Tibial nerve (tissue), 4 donors: ENCODE data around the gene ANKRD11. TPM values are rescaled to one million over a fixed set of nuclear protein-coding genes. Genes with fewer than 3 reads are reported as not detected.
"Not testable (repeated sequence)": the region's sequence is repeated elsewhere in the genome, so short reads cannot be mapped to it uniquely, and the experiment has no call there.

ENCODE experiments used
- DNase-seq, 2 donors: peaks; one replicate each; pipeline ENCODE4 v3.0.0-alpha.2; 2019; ENCODE audit warnings: low spot score in 2 of 2
- H3K27ac ChIP-seq, 4 donors: fragments of 200-600 bp; sonication (generic) in 3 of 4; one replicate each; pipeline ENCODE4 v1.5.1; 2017 to 2019; ENCODE audit warnings: mild to moderate bottlenecking in 1 of 4
- H3K27me3 ChIP-seq, 2 donors: fragments of 200-600 bp; sonication (generic) in 1 of 2; one replicate each; pipeline versions ENCODE4 v1.5.1 to v1.6.0; 2017 to 2019
- H3K36me3 ChIP-seq, 3 donors: fragments of 200-600 bp; sonication (generic); one replicate each; pipeline ENCODE4 v1.5.1; 2018 to 2019
- H3K4me1 ChIP-seq, 4 donors: fragments of 200-600 bp; sonication (generic) in 3 of 4; one replicate each; pipeline ENCODE4 v1.5.1; 2017 to 2019
- H3K4me3 ChIP-seq, 4 donors: fragments of 200-600 bp; sonication (generic) in 3 of 4; one replicate each; pipeline ENCODE4 v1.5.1; 2017 to 2019; ENCODE audit warnings: mild to moderate bottlenecking in 1 of 4, moderate library complexity in 1 of 4
- H3K9me3 ChIP-seq, 4 donors: fragments of 200-600 bp; sonication (generic) in 3 of 4; one replicate each; pipeline ENCODE4 v1.5.1; 2017 to 2019
- EP300 ChIP-seq, 2 donors: sonication (generic); formaldehyde crosslinking; IDR thresholded peaks; one replicate each; pipeline ENCODE4 v1.6.1; 2017; ENCODE audit warnings: antibody characterized with exemption in 2 of 2, mild to moderate bottlenecking in 1 of 2
- POLR2A ChIP-seq, 2 donors: fragments of 450-650 bp; IDR thresholded peaks; one replicate each; pipeline ENCODE4 v1.6.1; 2017; ENCODE audit warnings: antibody characterized with exemption in 2 of 2, mild to moderate bottlenecking in 2 of 2, moderate library complexity in 2 of 2
- WGBS, 2 donors: methylation state at CpG; one replicate each; pipeline ENCODE4 v1.1.5; 2018; 5-methylcytosine and 5-hydroxymethylcytosine counted together
- total RNA-seq, 4 donors: library from RNA; depleted of rRNA; stranded (reverse); fragments of >200 nt; gene quantifications; one replicate each; pipeline ENCODE4 v1.1.0, GENCODE V29; 2016
- TF ChIP-seq, protein P1 (sequence below), 5 experiments: fragments of 200-600 bp in 3 of 5; fragments of 450-650 bp in 2 of 5; sonication (generic) in 3 of 5; IDR thresholded peaks; one replicate each; pipeline ENCODE4 v1.5.1; 2016 to 2019; ENCODE audit warnings: antibody characterized with exemption in 5 of 5, mild to moderate bottlenecking in 3 of 5, moderate library complexity in 2 of 5

Gene ANKRD11
- total RNA-seq, 4 donors from 2014 or later = 104 to 177 (median 112) TPM

DNA sequence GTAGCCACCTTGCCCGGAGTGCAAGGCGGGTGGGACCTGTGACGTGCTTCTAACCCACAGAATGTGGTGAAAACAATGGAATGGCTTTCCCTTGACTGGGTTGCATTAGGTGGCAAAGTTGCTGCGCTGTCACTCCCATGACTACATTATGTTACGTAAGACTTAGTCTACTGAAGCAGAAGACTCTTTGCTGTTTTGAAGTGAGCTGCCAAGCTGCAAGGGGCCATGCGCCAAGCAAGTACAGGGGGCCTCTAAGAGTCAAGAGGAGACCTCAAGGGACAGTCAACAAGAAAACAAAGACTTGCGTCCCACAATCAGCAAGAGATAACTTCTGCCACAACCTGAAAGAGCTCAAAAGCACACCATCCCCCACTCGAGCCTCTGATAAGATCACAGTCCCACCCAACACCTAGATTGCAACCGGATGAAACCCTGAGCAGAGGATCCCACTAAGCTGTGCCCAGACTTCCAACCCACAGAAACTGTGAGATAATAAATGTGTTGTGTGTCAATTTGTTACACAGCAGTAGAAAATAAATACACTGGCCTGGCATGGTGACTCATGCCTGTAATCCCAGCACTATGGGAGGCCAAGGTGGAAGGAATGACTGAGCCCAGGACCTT is 16.5 kb downstream of the ANKRD11 start:
- Histone ChIP-seq H3K27me3 (no peaks in the 10 kb centered on the region), H3K9me3 (no peaks in the 10 kb centered on the region), H3K27ac (no peak overlapping the region), H3K36me3 (no peaks in the 10 kb centered on the region), H3K4me3 (no peak overlapping the region), H3K4me1 (peaks cover 0 to 87% (median 58%) of the 10 kb centered on the region in 4 donors)
- TF ChIP-seq, protein P1, sequence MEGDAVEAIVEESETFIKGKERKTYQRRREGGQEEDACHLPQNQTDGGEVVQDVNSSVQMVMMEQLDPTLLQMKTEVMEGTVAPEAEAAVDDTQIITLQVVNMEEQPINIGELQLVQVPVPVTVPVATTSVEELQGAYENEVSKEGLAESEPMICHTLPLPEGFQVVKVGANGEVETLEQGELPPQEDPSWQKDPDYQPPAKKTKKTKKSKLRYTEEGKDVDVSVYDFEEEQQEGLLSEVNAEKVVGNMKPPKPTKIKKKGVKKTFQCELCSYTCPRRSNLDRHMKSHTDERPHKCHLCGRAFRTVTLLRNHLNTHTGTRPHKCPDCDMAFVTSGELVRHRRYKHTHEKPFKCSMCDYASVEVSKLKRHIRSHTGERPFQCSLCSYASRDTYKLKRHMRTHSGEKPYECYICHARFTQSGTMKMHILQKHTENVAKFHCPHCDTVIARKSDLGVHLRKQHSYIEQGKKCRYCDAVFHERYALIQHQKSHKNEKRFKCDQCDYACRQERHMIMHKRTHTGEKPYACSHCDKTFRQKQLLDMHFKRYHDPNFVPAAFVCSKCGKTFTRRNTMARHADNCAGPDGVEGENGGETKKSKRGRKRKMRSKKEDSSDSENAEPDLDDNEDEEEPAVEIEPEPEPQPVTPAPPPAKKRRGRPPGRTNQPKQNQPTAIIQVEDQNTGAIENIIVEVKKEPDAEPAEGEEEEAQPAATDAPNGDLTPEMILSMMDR (IDR thresholded peaks at IDR 0.05) = no peak
- TF ChIP-seq EP300 (IDR thresholded peaks at IDR 0.05) = no peak
- no peak for TF ChIP-seq POLR2A (IDR thresholded peaks at IDR 0.05)
- DNase-seq = no peak
- 83 to 92% methylated on average over 8 to 9 of the region's 9 CpGs for WGBS, 2 donors

DNA sequence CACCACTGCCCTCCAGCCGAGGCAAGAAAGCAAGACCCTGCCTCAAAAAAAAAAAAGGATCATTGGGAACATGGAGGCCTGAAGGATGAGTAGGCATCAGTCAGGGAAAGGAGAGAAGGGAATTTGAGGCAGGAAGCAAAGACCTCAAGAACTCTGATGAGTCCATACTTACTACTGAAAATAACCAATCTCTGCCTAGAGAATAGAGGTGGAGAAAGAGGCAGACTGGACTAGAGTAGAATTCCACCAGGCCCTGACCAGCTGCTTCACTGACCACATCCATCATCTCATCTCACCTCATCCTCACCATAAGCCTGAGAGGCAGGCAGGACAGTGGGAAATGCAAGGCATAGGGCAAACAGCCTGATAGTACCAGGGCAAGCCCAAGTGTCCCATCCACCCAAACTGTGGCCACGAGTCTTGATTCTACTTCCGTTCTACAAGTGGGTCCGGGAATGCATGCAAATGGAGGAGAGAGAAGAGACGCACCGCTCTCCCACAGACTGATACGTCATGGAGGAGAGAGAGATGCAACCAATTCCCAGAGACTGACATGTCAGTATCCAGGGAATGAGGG is 17.1 kb downstream of the ANKRD11 start:
- WGBS, 2 donors = 94 to 97% methylated on average over 7 of the region's 7 CpGs
- Histone ChIP-seq H3K9me3 (no peaks in the 10 kb centered on the region), H3K27ac (no peak overlapping the region), H3K4me3 (no peak overlapping the region), H3K36me3 (no peaks in the 10 kb centered on the region), H3K27me3 (no peaks in the 10 kb centered on the region), H3K4me1 (peaks cover 0 to 87% (median 53%) of the 10 kb centered on the region in 4 donors)
- TF ChIP-seq, protein P1 (IDR thresholded peaks at IDR 0.05) = no peak
- TF ChIP-seq EP300 (IDR thresholded peaks at IDR 0.05) (no peak), POLR2A (IDR thresholded peaks at IDR 0.05) (no peak)
- DNase-seq = no peak

DNA sequence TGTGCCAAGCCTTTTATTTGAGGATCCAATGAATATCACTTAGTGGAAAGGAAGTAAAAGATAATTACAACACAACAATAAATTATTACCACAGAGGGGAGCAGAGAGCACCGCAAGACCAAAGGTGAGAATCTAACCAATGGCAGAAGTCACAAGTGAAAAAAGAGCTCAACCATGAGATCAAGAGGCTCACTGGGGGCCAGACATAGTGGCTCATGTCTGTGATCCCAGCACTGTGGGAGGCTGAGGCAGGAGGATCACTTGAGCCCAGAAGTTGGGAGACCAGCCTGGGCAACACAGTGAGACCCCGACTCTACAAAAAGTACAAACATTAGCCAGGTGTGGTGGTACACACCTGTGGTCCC is 17.7 kb downstream of the ANKRD11 start:
- H3K9me3 ChIP-seq = no peaks in the 10 kb centered on the region
- H3K36me3 ChIP-seq = no peaks in the 10 kb centered on the region
- H3K27ac ChIP-seq = no peak overlapping the region
- H3K4me3 ChIP-seq = no peak overlapping the region
- peaks cover 0 to 86% (median 48%) of the 10 kb centered on the region in 4 donors for H3K4me1 ChIP-seq
- no peak for TF ChIP-seq EP300 (IDR thresholded peaks at IDR 0.05)
- TF ChIP-seq, protein P1 (IDR thresholded peaks at IDR 0.05) = no peak
- no peak for TF ChIP-seq POLR2A (IDR thresholded peaks at IDR 0.05)
- no peak for DNase-seq
- WGBS, 2 donors = 85 to 86% methylated on average over 2 of the region's 2 CpGs
- no peaks in the 10 kb centered on the region for H3K27me3 ChIP-seq

DNA sequence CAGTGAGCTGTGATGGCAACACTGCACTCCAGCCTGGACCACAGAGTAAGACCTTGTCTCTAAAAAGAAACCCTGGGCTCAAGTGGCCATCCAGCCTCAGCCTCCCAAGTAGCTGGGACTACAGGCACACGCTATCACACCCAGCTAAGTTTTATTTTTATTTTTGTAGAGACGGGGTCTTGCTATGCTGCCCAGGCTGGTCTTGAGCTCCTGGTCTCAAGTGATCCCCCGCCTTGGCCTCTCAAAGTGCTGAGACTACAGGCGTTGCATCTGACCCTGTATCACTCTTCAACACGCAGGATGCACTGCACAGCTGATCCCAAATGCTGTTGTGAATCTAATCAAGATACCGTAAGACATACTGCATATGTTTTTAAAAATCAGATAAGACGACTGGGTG is 23.0 kb downstream of the ANKRD11 start:
- Histone ChIP-seq H3K27me3 (no peaks in the 10 kb centered on the region), H3K36me3 (no peaks in the 10 kb centered on the region), H3K27ac (no peak overlapping the region), H3K4me1 (peaks cover 0 to 80% (median 32%) of the 10 kb centered on the region in 4 donors), H3K4me3 (no peak overlapping the region), H3K9me3 (no peaks in the 10 kb centered on the region)
- whole genome bisulfite sequencing, 2 donors = 83 to 87% methylated on average over 7 of the region's 7 CpGs
- TF ChIP-seq, protein P1 (IDR thresholded peaks at IDR 0.05) = no peak
- TF ChIP-seq POLR2A (IDR thresholded peaks at IDR 0.05) = no peak
- no peak for TF ChIP-seq EP300 (IDR thresholded peaks at IDR 0.05)
- no peak for DNase-seq

DNA sequence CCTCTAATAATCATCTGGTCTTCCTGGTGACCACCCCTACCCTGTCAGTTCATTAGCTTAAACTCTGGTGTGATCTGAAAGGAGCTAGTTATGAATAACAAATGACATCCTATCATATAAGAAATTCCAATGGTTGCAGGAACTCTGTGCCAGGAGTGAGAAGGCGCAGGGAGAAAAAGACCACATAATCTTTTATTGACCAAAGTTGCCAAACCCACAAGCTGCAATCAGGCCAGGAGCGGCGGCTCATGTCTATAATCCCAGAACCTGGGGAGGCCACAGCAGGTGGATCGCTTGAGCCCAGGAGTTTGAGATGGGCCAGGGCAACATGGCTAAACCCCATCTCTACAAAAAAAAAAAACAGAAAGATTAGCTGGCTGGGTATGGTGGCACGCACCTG is 23.4 kb downstream of the ANKRD11 start:
- whole genome bisulfite sequencing, 2 donors = 80 to 82% methylated on average over 5 of the region's 5 CpGs
- DNase-seq = no peak

DNA sequence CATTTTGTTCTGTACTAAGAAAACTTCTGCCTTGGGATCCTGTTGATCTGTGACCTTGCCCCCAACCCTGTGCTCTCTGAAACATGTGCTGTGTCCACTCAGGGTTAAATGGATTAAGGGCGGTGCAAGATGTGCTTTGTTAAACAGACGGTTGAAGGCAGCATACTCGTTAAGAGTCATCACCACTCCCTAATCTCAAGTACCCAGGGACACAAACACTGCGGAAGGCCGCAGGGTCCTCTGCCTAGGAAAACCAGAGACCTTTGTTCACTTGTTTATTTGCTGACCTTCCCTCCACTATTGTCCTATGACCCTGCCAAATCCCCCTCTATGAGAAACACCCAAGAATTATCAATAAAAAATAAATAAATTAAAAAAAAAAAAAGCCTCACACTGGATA is 27.0 kb downstream of the ANKRD11 start:
- 49 to 51% methylated on average over 5 of the region's 5 CpGs for WGBS, 2 donors
- H3K27me3 ChIP-seq, DNase-seq, H3K36me3 ChIP-seq, H3K27ac ChIP-seq, H3K9me3 ChIP-seq, H3K4me3 ChIP-seq: not testable (repeated sequence)
- H3K4me1 ChIP-seq = peaks cover 0 to 75% (median 16%) of the 10 kb centered on the region in 4 donors

More for the DNA sequence above, 23.4 kb downstream of the ANKRD11 start:
- peaks cover 0 to 76% (median 27%) of the 10 kb centered on the region in 4 donors for H3K4me1 ChIP-seq
- no peaks in the 10 kb centered on the region for H3K27me3 ChIP-seq
- no peak overlapping the region for H3K4me3 ChIP-seq
- no peak overlapping the region for H3K27ac ChIP-seq
- no peaks in the 10 kb centered on the region for H3K9me3 ChIP-seq
- no peaks in the 10 kb centered on the region for H3K36me3 ChIP-seq
- TF ChIP-seq, protein P1 (IDR thresholded peaks at IDR 0.05) = no peak
- TF ChIP-seq EP300 (IDR thresholded peaks at IDR 0.05) (no peak), POLR2A (IDR thresholded peaks at IDR 0.05) (no peak)

DNA sequence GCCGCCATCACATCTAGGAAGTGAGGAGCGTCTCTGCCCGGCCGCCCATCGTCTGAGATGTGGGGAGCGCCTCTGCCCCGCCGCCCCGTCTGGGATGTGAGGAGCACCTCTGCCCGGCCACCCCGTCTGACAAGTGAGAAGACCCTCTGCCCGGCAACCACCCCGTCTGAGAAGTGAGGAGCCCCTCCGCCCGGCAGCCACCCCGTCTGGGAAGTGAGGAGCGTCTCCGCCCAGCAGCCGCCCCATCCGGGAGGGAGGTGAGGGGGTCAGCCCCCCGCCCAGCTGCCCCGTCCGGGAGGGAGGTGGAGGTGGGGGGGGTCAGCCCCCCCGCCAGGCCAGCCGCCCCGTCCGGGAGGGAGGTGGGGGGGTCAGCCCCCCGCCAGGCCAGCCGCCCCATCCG is 27.7 kb downstream of the ANKRD11 start:
- not testable (repeated sequence) for H3K9me3 ChIP-seq, H3K4me3 ChIP-seq, DNase-seq, H3K36me3 ChIP-seq, H3K27ac ChIP-seq, H3K27me3 ChIP-seq
- peaks cover 0 to 70% (median 16%) of the 10 kb centered on the region in 4 donors for H3K4me1 ChIP-seq
- 81 to 96% methylated on average over 12 to 15 of the region's 30 CpGs for WGBS, 2 donors

DNA sequence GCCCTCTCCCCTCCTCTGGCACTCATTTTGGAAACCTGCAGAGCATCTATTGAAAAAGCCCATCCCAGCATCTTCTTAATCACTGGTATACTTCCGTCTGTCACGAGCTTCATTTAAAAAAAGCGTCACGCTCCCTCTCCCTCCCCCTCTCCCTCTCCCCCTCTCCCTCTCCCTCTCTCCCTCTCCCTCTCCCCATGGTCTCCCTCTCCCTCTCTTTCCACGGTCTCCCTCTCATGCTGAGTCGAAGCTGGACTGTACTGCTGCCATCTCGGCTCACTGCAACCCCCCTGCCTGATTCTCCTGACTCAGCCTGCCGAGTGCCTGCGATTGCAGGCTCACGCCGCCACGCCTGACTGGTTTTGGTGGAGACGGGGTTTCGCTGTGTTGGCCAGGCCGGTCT is 28.5 kb downstream of the ANKRD11 start:
- not testable (repeated sequence) for H3K9me3 ChIP-seq, H3K27ac ChIP-seq, H3K4me3 ChIP-seq, DNase-seq, H3K27me3 ChIP-seq, H3K36me3 ChIP-seq
- peaks cover 0 to 63% (median 12%) of the 10 kb centered on the region in 4 donors for H3K4me1 ChIP-seq
- 68 to 80% methylated on average over 7 to 11 of the region's 15 CpGs for WGBS, 2 donors
